Activated effector memory CD4-positive, alpha-beta T cell treated with anti-CD3 and anti-CD28 coated beads, Interleukin-2, amount 50 U/mL, for 16 hours (primary cell): ENCODE data around the gene TJP3.

Experiments used
- DNase-seq: peaks from one replicate; pipeline ENCODE4 v3.0.0-alpha.2; 2020

TJP3 gene

GRCh38 chr19:3785938-3786824 lies 78.0 kb downstream of the TJP3 start, which contains the start of gene MATK:
TSS of gene MATK (minus strand) at chr19:3786381. CDS start at chr19:3785135, 1,246 bp downstream.
- no peak for DNase-seq

- no peak for DNase-seq
Observed at GRCh38 chr19:3788996-3789778, 81.0 kb downstream of the TJP3 start.

GRCh38 chr19:3790209-3790734 lies 82.1 kb downstream of the TJP3 start:
- no peak for DNase-seq

GRCh38 chr19:3790941-3791340 lies 82.8 kb downstream of the TJP3 start:
- DNase-seq, result no peak

GRCh38 chr19:3792114-3792513 lies 83.9 kb downstream of the TJP3 start:
- DNase-seq, result no peak

- DNase-seq, result no peak
Observed at GRCh38 chr19:3793799-3794198, 85.6 kb downstream of the TJP3 start.

- DNase-seq, result no peak
Observed at GRCh38 chr19:3796358-3796757, 88.2 kb downstream of the TJP3 start.

GRCh38 chr19:3798137-3798536 lies 90.0 kb downstream of the TJP3 start:
- no peak for DNase-seq
